MM.1S (cell line): ENCODE data around the gene DNAH6.

Experiments used
- EZH2 ChIP-seq: fragments of 300-600 bp; sonication (generic); optimal IDR thresholded peaks from 2 replicates; pipeline ENCODE3; 2017; ENCODE audit warnings: low read depth, mild to moderate bottlenecking, antibody characterized with exemption, low read length, mixed read lengths
- TF ChIP-seq, protein P1 (sequence below): fragments of 300-600 bp; sonication (generic); IDR thresholded peaks from 2 replicates; pipeline ENCODE4 v1.5.1; 2016; ENCODE audit warnings: antibody characterized with exemption, low read length, mixed read lengths

GRCh38 chr2:84515788-84516187 lies 510 bp upstream of the DNAH6 start:
- TF ChIP-seq, protein P1, sequence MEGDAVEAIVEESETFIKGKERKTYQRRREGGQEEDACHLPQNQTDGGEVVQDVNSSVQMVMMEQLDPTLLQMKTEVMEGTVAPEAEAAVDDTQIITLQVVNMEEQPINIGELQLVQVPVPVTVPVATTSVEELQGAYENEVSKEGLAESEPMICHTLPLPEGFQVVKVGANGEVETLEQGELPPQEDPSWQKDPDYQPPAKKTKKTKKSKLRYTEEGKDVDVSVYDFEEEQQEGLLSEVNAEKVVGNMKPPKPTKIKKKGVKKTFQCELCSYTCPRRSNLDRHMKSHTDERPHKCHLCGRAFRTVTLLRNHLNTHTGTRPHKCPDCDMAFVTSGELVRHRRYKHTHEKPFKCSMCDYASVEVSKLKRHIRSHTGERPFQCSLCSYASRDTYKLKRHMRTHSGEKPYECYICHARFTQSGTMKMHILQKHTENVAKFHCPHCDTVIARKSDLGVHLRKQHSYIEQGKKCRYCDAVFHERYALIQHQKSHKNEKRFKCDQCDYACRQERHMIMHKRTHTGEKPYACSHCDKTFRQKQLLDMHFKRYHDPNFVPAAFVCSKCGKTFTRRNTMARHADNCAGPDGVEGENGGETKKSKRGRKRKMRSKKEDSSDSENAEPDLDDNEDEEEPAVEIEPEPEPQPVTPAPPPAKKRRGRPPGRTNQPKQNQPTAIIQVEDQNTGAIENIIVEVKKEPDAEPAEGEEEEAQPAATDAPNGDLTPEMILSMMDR: no peak
- TF ChIP-seq EZH2: no peak
